HT1080 (cell line): ENCODE data around the gene MACROD2. TPM values are rescaled to one million over a fixed set of nuclear protein-coding genes. Genes with fewer than 3 reads are reported as not detected.
"Not testable (repeated sequence)": the region's sequence is repeated elsewhere in the genome, so short reads cannot be mapped to it uniquely, and the experiment has no call there.

ENCODE experiments used
- DNase-seq: peaks from one replicate; pipeline ENCODE4 v3.0.0-alpha.2; 2015; ENCODE audit warnings: low read depth
- total RNA-seq: library from RNA; depleted of rRNA; stranded (reverse); fragments of >200 nt; shearing (Covaris generic); gene quantifications from 2 replicates; pipeline ENCODE4 v1.2.3, GENCODE V29; 2014

Gene MACROD2
- total RNA-seq, 1 experiment from 2014 or later, result 1.2 TPM

- DNase-seq, result no peak
Measured at GRCh38 chr20:14454296-14454695, 459.0 kb downstream of the MACROD2 start.

GRCh38 chr20:14467104-14467827 is 471.9 kb downstream of the MACROD2 start:
- DNase-seq, result not testable (repeated sequence)

GRCh38 chr20:14470231-14470899 is 475.0 kb downstream of the MACROD2 start:
- DNase-seq, result no peak

GRCh38 chr20:14470977-14471661 is 475.8 kb downstream of the MACROD2 start:
- DNase-seq, result no peak

GRCh38 chr20:14477125-14477524 is 481.8 kb downstream of the MACROD2 start:
- peak; percentile 66 for DNase-seq

GRCh38 chr20:14478126-14478525 is 482.8 kb downstream of the MACROD2 start:
- no peak for DNase-seq

- peak; percentile 30 for DNase-seq
Measured at GRCh38 chr20:14481863-14482262, 486.5 kb downstream of the MACROD2 start.

- DNase-seq, result no peak
Measured at GRCh38 chr20:14488212-14488611, 492.9 kb downstream of the MACROD2 start.

GRCh38 chr20:14488756-14489479 is 493.6 kb downstream of the MACROD2 start:
- no peak for DNase-seq

GRCh38 chr20:14489544-14489943 is 494.2 kb downstream of the MACROD2 start:
- DNase-seq, result no peak

GRCh38 chr20:14491436-14491835 is 496.1 kb downstream of the MACROD2 start:
- DNase-seq, result no peak

GRCh38 chr20:14493408-14493807 is 498.1 kb downstream of the MACROD2 start:
- no peak for DNase-seq

GRCh38 chr20:14494355-14494754 is 499.0 kb downstream of the MACROD2 start:
- DNase-seq, result no peak

GRCh38 chr20:14495066-14495465 is 499.8 kb downstream of the MACROD2 start:
- DNase-seq, result no peak

GRCh38 chr20:14497004-14497403 is 501.7 kb downstream of the MACROD2 start:
- no peak for DNase-seq

GRCh38 chr20:14498772-14499171 is 503.5 kb downstream of the MACROD2 start:
- no peak for DNase-seq

GRCh38 chr20:14505476-14505875 is 510.2 kb downstream of the MACROD2 start:
- no peak for DNase-seq

GRCh38 chr20:14507711-14508110 is 512.4 kb downstream of the MACROD2 start:
- no peak for DNase-seq

- no peak for DNase-seq
Measured at GRCh38 chr20:14510341-14510740, 515.0 kb downstream of the MACROD2 start.

GRCh38 chr20:14512839-14513238 is 517.5 kb downstream of the MACROD2 start:
- no peak for DNase-seq

- DNase-seq, result no peak
Measured at GRCh38 chr20:14518648-14519047, 523.3 kb downstream of the MACROD2 start.

- DNase-seq, result no peak
Measured at GRCh38 chr20:14521016-14521415, 525.7 kb downstream of the MACROD2 start.
